ENCODE measurements around the gene EPB41L4B.

DNA sequence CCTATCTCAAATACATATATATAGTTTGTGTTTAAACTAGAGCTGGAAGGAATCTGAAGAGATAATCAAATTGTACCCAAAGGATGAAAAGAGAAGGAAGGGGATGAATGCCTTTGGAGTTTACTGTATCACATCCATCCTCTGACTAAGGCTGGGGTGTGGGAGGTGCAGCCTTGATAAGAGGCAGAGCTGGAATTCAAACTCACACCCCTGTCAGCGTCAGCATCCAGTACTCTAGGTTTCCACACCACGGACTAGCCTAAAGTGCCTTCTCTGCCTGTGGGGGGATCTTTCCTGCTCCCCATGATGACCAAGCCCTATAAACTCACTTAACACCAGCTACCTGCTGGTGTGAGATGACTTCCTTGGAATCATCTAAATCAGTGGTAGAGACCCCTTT, 48.1 kb downstream of the EPB41L4B start:
- TF ChIP-seq POLR2A (IDR thresholded peaks at IDR 0.05), result no peak
- TF ChIP-seq, protein P1, sequence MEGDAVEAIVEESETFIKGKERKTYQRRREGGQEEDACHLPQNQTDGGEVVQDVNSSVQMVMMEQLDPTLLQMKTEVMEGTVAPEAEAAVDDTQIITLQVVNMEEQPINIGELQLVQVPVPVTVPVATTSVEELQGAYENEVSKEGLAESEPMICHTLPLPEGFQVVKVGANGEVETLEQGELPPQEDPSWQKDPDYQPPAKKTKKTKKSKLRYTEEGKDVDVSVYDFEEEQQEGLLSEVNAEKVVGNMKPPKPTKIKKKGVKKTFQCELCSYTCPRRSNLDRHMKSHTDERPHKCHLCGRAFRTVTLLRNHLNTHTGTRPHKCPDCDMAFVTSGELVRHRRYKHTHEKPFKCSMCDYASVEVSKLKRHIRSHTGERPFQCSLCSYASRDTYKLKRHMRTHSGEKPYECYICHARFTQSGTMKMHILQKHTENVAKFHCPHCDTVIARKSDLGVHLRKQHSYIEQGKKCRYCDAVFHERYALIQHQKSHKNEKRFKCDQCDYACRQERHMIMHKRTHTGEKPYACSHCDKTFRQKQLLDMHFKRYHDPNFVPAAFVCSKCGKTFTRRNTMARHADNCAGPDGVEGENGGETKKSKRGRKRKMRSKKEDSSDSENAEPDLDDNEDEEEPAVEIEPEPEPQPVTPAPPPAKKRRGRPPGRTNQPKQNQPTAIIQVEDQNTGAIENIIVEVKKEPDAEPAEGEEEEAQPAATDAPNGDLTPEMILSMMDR (IDR thresholded peaks at IDR 0.05), result no peak
